GM23248 (cell line): ENCODE measurements around the gene PTPN20.
"Not testable (repeated sequence)": the region's sequence is repeated elsewhere in the genome, so short reads cannot be mapped to it uniquely, and the experiment has no call there.

Source experiments
- EZH2 ChIP-seq: fragments of 200-600 bp; sonication (generic); IDR thresholded peaks from 2 replicates; pipeline ENCODE4 v1.6.1; 2018; ENCODE audit warnings: antibody characterized with exemption, mild to moderate bottlenecking; ENCODE audit not compliant: insufficient read depth, poor library complexity, severe bottlenecking
- EZH2phosphoT487 ChIP-seq: fragments of 200-600 bp; sonication (generic); IDR thresholded peaks from 2 replicates; pipeline ENCODE4 v1.6.1; 2018; ENCODE audit warnings: antibody characterized with exemption, moderate library complexity, mild to moderate bottlenecking, low read depth; ENCODE audit not compliant: insufficient read depth

DNA sequence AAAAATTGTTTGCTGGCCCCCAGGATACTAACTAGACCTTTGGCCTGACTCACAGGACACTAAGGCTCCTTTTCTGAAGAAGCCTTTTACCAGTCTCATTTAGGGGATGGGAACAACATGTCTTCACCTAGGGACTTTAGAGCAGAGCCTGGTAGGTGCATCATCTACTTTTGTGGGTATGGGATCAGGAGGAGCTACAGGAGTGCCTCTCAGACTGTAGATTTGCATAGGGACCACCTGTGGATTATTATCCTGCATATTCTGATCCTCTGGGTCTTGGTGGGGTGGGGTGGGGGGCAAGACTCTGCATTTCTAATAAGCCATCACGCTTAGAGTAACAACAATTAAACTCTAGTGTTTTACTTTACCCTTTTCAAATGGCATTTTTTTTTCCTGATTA lies 21.2 kb downstream of the PTPN20 start:
- TF ChIP-seq EZH2, EZH2phosphoT487: not testable (repeated sequence)
